Tibial nerve (tissue), 4 donors: ENCODE results near the gene PROS1.

Source experiments
- EP300 ChIP-seq, 2 donors: sonication (generic); formaldehyde crosslinking; IDR thresholded peaks; one replicate each; pipeline ENCODE4 v1.6.1; 2017; ENCODE audit warnings: antibody characterized with exemption in 2 of 2, mild to moderate bottlenecking in 1 of 2
- POLR2A ChIP-seq, 2 donors: fragments of 450-650 bp; IDR thresholded peaks; one replicate each; pipeline ENCODE4 v1.6.1; 2017; ENCODE audit warnings: antibody characterized with exemption in 2 of 2, mild to moderate bottlenecking in 2 of 2, moderate library complexity in 2 of 2
- TF ChIP-seq, protein P1 (sequence below), 5 experiments: fragments of 200-600 bp in 3 of 5; fragments of 450-650 bp in 2 of 5; sonication (generic) in 3 of 5; IDR thresholded peaks; one replicate each; pipeline ENCODE4 v1.5.1; 2016 to 2019; ENCODE audit warnings: antibody characterized with exemption in 5 of 5, mild to moderate bottlenecking in 3 of 5, moderate library complexity in 2 of 5

DNA sequence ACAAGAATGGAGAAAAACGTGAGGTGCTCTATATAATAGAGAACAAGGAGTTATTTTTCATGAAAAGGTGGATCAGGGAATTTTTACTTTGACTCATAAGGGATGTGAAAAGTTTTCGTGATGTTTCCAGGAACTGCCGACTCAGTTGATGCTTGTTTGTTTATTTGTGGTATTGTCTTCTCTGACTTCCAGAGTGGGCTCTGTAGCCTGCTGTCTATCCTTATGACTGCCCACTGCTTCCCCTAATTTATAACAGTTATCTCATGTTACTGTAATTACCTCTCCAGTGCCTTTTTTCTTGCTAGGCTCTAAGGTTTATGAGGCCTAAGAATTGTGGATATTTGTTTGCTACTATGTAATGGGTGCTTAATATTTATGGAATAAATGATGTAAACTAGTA, 18.5 kb upstream of the PROS1 start:
- TF ChIP-seq, protein P1, sequence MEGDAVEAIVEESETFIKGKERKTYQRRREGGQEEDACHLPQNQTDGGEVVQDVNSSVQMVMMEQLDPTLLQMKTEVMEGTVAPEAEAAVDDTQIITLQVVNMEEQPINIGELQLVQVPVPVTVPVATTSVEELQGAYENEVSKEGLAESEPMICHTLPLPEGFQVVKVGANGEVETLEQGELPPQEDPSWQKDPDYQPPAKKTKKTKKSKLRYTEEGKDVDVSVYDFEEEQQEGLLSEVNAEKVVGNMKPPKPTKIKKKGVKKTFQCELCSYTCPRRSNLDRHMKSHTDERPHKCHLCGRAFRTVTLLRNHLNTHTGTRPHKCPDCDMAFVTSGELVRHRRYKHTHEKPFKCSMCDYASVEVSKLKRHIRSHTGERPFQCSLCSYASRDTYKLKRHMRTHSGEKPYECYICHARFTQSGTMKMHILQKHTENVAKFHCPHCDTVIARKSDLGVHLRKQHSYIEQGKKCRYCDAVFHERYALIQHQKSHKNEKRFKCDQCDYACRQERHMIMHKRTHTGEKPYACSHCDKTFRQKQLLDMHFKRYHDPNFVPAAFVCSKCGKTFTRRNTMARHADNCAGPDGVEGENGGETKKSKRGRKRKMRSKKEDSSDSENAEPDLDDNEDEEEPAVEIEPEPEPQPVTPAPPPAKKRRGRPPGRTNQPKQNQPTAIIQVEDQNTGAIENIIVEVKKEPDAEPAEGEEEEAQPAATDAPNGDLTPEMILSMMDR (IDR thresholded peaks at IDR 0.05): no peak
- TF ChIP-seq EP300 (IDR thresholded peaks at IDR 0.05) (no peak), POLR2A (IDR thresholded peaks at IDR 0.05) (no peak)
